ENCODE measurements around the gene TRPV2.
"Not testable (repeated sequence)": the region's sequence is repeated elsewhere in the genome, so short reads cannot be mapped to it uniquely, and the experiment has no call there.

Gene TRPV2

GRCh38 chr17:16444258-16444886 lies 29.0 kb downstream of the TRPV2 start:
- intact Hi-C loops (cut with DNase I) = no loop called here
- DNase-seq = no peak

GRCh38 chr17:16446338-16446983 lies 31.1 kb downstream of the TRPV2 start:
- intact Hi-C loops (cut with DNase I) = no loop called here
- DNase-seq = no peak

GRCh38 chr17:16447676-16448075 lies 32.3 kb downstream of the TRPV2 start:
- intact Hi-C loops (cut with DNase I) = no loop called here
- DNase-seq = peak in 11 of 42 donors; percentile 24 to 52 (median 31)

GRCh38 chr17:16448490-16448889 lies 33.1 kb downstream of the TRPV2 start:
- intact Hi-C loops (cut with DNase I) = no loop called here
- no peak for DNase-seq

- DNase-seq = peak in 9 of 42 donors; percentile 19 to 62 (median 41)
These were observed 33.8 kb downstream of the TRPV2 start for GRCh38 chr17:16449121-16449570.

GRCh38 chr17:16450028-16450427 lies 34.7 kb downstream of the TRPV2 start:
- DNase-seq = no peak
- intact Hi-C loops (cut with DNase I) = no loop called here

More at GRCh38 chr17:16449121-16449570, 33.8 kb downstream of the TRPV2 start:
- intact Hi-C loops (cut with DNase I) = no loop called here

GRCh38 chr17:16452268-16452667 lies 36.9 kb downstream of the TRPV2 start:
- not testable (repeated sequence) for DNase-seq
- intact Hi-C loops (cut with DNase I) = loop anchor here (2.0 kb wide), 1 partner anchor 69 kb away; no protein-coding TSS in a partner anchor

- DNase-seq = no peak
- intact Hi-C loops (cut with DNase I) = loop anchor here (2.0 kb wide), 1 partner anchor 67 kb away; no protein-coding TSS in a partner anchor
These were observed 38.1 kb downstream of the TRPV2 start for GRCh38 chr17:16453493-16453851.

- intact Hi-C loops (cut with DNase I) = no loop called here
- no peak for DNase-seq
These were observed 40.8 kb downstream of the TRPV2 start for GRCh38 chr17:16455997-16456741.

- intact Hi-C loops (cut with DNase I) = no loop called here
- peak in 41 of 42 donors; percentile 25 to 91 (median 67) for DNase-seq
These were observed 41.5 kb downstream of the TRPV2 start for GRCh38 chr17:16456742-16457316.

GRCh38 chr17:16459271-16459670 lies 43.9 kb downstream of the TRPV2 start:
- intact Hi-C loops (cut with DNase I) = no loop called here
- peak in 19 of 42 donors; percentile 18 to 72 (median 43) for DNase-seq

GRCh38 chr17:16459855-16460550 lies 44.6 kb downstream of the TRPV2 start:
- no peak for DNase-seq
- intact Hi-C loops (cut with DNase I) = no loop called here

- intact Hi-C loops (cut with DNase I) = no loop called here
- no peak for DNase-seq
These were observed 45.6 kb downstream of the TRPV2 start for GRCh38 chr17:16460796-16461605.

- intact Hi-C loops (cut with DNase I) = no loop called here
- no peak for DNase-seq
These were observed 46.2 kb downstream of the TRPV2 start for GRCh38 chr17:16461606-16461866.

GRCh38 chr17:16462070-16462864 lies 46.9 kb downstream of the TRPV2 start:
- intact Hi-C loops (cut with DNase I) = no loop called here
- no peak for DNase-seq

GRCh38 chr17:16463358-16464302 lies 48.3 kb downstream of the TRPV2 start:
- intact Hi-C loops (cut with DNase I) = no loop called here
- DNase-seq = no peak
